Measurements from ENCODE around the gene YDJC. TPM values are rescaled to one million over a fixed set of nuclear protein-coding genes. Genes with fewer than 3 reads are reported as not detected.
"Not testable (repeated sequence)": the region's sequence is repeated elsewhere in the genome, so short reads cannot be mapped to it uniquely, and the experiment has no call there.

YDJC gene
- total RNA-seq, 1 donor from 2014 or later: 12.3 TPM

GRCh38 chr22:21581009-21581713 is 48.7 kb downstream of the YDJC start:
- DNase-seq (ENCODE audit: low read depth in 2 of 2): not testable (repeated sequence)

- not testable (repeated sequence) for DNase-seq (ENCODE audit: low read depth in 2 of 2)
These were observed 49.2 kb downstream of the YDJC start for GRCh38 chr22:21580623-21581007.

DNA sequence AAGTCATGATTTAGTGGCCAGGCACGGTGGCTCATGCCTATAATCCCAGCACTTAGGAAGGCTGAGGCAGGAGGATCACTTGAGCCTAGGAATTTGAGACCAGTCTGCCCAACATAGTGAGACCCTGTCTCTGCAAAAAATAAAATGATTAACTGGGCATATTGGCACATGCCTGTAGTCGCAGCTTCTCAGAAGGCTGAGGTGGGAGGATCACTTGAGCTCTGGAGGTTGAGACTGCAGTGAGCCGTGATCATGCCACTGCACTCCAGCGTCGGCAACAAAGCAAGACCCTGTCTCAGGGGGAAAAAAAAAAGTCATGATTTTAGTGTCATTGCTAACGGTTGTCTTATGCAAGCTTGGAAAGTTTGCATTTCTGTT is 50.4 kb downstream of the YDJC start:
- DNase-seq (ENCODE audit: low read depth in 2 of 2): no peak

Other genes with a start within 250 kb of the YDJC start
- gene RIMBP3B, start 246.3 kb downstream of the YDJC start, total RNA-seq: under 0.01 TPM in 1 of 2 replicates, not detected in the other
- 1.8 and 2.5 TPM in 2 replicates for gene HIC2, start 212.7 kb downstream of the YDJC start, total RNA-seq
- 0.13 and 0.39 TPM in 2 replicates for gene TMEM191C, start 162.6 kb downstream of the YDJC start, total RNA-seq
- under 0.01 and 0.13 TPM in 2 replicates for gene RIMBP3C, start 78.6 kb downstream of the YDJC start, total RNA-seq
- 22.3 and 22.5 TPM in 2 replicates for gene UBE2L3, start 62.3 kb downstream of the YDJC start, total RNA-seq
- under 0.01 and 0.13 TPM in 2 replicates for gene CCDC116, start 2.7 kb upstream of the YDJC start, total RNA-seq
- 39.4 and 45.4 TPM in 2 replicates for gene SDF2L1, start 12.3 kb upstream of the YDJC start, total RNA-seq
- gene PPIL2, start 36.0 kb upstream of the YDJC start, total RNA-seq: 12.1 and 19.7 TPM in 2 replicates
- gene YPEL1, start 105.8 kb upstream of the YDJC start, total RNA-seq: 2.4 and 5.2 TPM in 2 replicates
- 42.9 and 62.5 TPM in 2 replicates for gene MAPK1, start 237.6 kb upstream of the YDJC start, total RNA-seq